H54 (cell line): ENCODE results near the gene SRD5A3.

Experiments used
- DNase-seq: peaks from one replicate; pipeline ENCODE4 v3.0.0; 2011; ENCODE audit warnings: low spot score, mixed read lengths; ENCODE audit not compliant: insufficient read length
- FAIRE-seq: peaks from 3 replicates; lab custom pipeline; 2011; peaks lifted over from hg19 to GRCh38; lab: Jason Lieb, UNC
- POLR2A ChIP-seq: IDR thresholded peaks from 2 replicates; pipeline ENCODE4 v1.6.1; 2011; ENCODE audit warnings: low read depth, mild to moderate bottlenecking, low read length

The SRD5A3 gene

DNA sequence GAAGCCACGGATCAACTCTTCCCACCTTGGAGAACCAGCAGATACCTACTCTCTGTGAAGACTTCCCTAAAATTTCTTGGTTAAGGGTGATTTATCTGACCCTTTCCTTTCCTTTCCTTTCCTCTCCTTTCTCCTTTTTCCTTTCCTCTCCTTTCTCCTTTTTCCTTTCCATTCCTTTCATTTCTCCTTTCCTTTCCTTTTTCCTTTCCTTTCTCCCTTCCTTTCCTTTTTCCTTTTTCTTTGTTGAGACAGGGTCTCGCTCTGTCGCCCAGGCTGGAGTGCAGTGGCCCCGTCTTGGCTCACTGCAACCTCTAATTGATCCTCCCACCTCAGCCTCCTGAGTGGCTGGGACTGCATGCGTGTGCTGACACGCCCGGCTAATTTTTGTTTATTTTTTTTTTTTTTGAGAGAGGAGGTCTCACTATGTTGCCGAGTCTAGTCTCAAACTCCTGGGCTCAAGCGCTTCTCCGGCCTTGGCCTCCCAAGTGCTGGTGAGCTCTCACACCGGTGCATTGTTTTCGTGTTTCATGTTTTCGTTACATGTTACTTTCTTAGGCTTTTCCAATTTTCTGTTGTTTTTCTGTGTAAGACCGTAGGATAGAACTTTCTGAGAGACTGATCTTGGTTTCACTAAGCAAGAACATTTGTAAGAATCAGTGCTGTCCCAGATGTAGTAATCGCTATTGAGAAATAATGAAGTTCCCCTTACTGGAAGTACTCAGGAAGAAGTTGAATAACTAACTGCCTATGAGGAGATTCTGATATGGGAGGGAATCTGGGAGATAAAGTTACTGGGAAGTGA, 51.7 kb downstream of the SRD5A3 start:
- no peak for FAIRE-seq
- no peak for TF ChIP-seq POLR2A
- no peak for DNase-seq

- FAIRE-seq, result no peak
- TF ChIP-seq POLR2A, result no peak
- no peak for DNase-seq
Measured at GRCh38 chr4:55398461-55398860, 52.4 kb downstream of the SRD5A3 start.

DNA sequence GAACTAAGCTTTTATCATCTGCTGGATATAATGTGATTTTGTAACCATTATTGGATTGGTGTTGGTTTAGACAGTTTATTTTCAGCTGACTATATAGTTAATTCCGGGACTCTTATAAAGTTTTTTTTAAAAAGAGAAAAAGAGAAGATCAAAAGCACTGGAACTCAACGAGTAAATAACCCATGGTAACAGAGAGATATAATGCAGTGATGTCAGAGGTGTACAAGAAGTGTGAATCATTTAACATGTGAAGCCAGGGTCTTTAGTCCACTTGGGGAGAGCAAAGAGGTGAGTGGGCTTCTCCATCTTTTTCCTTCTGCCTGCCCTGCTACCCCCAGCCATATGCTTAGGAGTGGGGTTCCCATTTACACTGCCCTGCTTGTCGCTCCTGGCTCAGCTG, 52.9 kb downstream of the SRD5A3 start:
- FAIRE-seq (no peak), DNase-seq (no peak)
- TF ChIP-seq POLR2A, result no peak

GRCh38 chr4:55399581-55399980, 53.5 kb downstream of the SRD5A3 start:
- no peak for TF ChIP-seq POLR2A
- DNase-seq (no peak), FAIRE-seq (no peak)

DNA sequence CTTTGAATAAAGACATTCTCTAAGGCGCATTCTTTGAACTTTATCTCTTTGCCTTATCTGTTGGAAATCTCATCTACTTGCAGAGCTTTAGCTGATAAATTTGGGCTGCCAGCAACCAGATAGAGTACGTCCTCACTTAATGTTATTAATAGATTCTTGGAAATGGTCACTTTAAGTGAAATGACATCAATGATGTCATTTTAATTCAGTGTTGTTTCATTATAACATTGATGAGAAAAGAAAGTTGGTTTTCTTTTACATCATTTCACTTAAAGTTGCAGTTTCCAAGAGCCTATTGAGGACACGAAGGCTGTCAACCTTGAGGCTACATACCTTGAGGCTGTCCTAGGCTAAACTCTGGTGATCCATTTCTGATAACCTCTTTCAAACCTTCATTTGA, 59.0 kb downstream of the SRD5A3 start:
- FAIRE-seq, result no peak
- TF ChIP-seq POLR2A, result no peak

GRCh38 chr4:55406545-55406944, 60.5 kb downstream of the SRD5A3 start:
- no peak for TF ChIP-seq POLR2A
- FAIRE-seq, result no peak
- no peak for DNase-seq

More for the DNA sequence above, 59.0 kb downstream of the SRD5A3 start:
- DNase-seq, result no peak

- DNase-seq (no peak), FAIRE-seq (no peak)
- no peak for TF ChIP-seq POLR2A
Measured at GRCh38 chr4:55407119-55407518, 61.1 kb downstream of the SRD5A3 start.

- FAIRE-seq, result no peak
- TF ChIP-seq POLR2A, result no peak
- no peak for DNase-seq
Measured at GRCh38 chr4:55407764-55408163, 61.7 kb downstream of the SRD5A3 start.

DNA sequence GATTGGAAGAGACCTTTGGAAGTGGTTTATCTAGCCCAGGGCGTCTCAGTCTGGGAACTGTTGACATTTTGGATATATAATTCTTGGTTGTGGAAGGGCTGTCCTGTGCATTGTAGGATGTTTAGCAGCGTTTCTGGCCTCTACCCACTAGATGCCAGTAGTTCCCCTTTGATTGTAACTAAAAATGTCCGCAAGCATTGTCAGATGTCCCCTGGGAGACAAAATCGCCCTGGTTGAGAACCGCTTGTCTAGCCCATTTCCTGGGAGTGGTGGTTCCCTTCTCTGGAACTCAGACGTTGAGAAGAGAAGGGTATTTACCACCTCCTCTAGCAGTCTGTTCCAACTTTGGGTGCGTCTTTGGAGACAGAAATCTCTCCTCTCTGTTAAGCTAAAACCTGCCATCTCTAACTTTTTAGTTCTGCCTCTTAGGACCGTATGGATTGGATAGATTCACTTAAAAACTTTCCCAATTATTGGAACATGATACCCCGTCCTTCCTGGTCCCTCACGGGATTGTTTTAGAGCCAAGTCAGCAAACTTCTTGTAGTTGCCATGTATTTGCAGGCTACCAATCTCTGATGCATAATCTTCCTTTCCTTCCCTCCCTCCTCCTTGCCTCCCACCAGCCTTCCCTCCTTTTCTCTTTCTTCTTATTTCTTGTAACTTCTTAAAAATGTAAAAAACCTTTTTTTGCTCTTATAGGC, 63.6 kb downstream of the SRD5A3 start:
- DNase-seq, result no peak
- FAIRE-seq, result no peak
- TF ChIP-seq POLR2A, result no peak

DNA sequence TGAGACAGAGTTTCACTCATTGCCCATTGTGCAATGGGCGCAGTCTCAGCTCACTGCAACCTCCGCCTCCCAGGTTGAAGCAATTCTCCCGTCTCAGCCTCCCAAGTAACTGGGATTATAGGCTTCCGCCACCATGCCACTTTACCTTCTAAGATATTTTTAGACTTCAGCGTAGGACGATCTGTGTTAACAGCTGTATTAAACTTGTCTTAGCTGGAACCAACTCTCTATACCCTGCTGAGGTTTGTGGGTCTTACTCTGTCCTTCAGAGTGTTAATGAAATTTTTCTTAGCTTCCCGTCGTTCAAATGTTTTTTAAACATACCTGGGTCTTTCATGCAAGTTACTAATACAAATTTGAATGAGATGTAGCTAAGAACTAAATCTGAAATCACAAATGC, 64.4 kb downstream of the SRD5A3 start:
- FAIRE-seq (no peak), DNase-seq (no peak)
- no peak for TF ChIP-seq POLR2A

- TF ChIP-seq POLR2A, result no peak
- FAIRE-seq, result no peak
- DNase-seq, result no peak
Measured at GRCh38 chr4:55411621-55412020, 65.6 kb downstream of the SRD5A3 start.

GRCh38 chr4:55416176-55416575, 70.1 kb downstream of the SRD5A3 start:
- DNase-seq (no peak), FAIRE-seq (no peak)
- no peak for TF ChIP-seq POLR2A
